Gastroesophageal sphincter (tissue), 3 donors: Measurements from ENCODE around the gene KCTD17.

Experiments
- CTCF ChIP-seq, 4 experiments: fragments of 200-600 bp in 2 of 4; fragments of 450-650 bp in 2 of 4; sonication (generic) in 1 of 4; IDR thresholded peaks; one replicate each; pipeline ENCODE4 v1.5.1; 2017 to 2019; ENCODE audit warnings: antibody characterized with exemption in 4 of 4, mild to moderate bottlenecking in 2 of 4, moderate library complexity in 2 of 4
- EP300 ChIP-seq: sonication (generic); formaldehyde crosslinking; IDR thresholded peaks from one replicate; pipeline ENCODE4 v1.6.1; 2017; ENCODE audit warnings: antibody characterized with exemption, mild to moderate bottlenecking
- POLR2A ChIP-seq, 2 donors: fragments of 450-650 bp; IDR thresholded peaks; one replicate each; pipeline ENCODE4 v1.6.1; 2017; ENCODE audit warnings: antibody characterized with exemption in 2 of 2, mild to moderate bottlenecking in 2 of 2, moderate library complexity in 1 of 2

DNA sequence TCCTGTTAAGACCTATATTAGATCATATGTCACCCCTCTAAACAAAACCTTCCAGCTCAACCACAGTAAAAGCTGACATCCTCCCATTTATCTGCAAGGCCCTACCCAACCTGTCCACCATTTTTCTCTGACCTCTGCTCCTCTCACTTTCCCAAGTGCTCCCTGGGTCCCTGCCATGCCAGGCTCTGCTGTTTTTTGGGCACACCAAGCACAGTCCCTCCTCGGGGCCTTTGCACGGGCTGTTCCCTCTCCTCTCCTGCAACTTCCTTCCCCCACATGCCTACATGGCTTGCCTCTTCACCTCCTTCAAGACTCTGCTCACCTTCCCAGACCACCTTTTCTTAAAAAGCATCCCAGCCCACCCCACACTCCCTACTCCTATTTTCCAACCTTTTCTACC, 42.1 kb upstream of the KCTD17 start:
- TF ChIP-seq CTCF (IDR thresholded peaks at IDR 0.05): no peak
- TF ChIP-seq POLR2A (IDR thresholded peaks at IDR 0.05): no peak
- TF ChIP-seq EP300: no peak
